ENCODE measurements around the gene TAGLN3.
A peak's percentile ranks its signal among the peaks of the same experiment; 100 is the strongest.

Gene TAGLN3

GRCh38 chr3:112012205-112012992, 13.7 kb downstream of the TAGLN3 start:
- in situ Hi-C loops (cut with HindIII; ENCODE audit: low pct_ligation_motif_present, low sequenced_read_pairs) = no loop called here
- TF ChIP-seq CTCF (IDR thresholded peaks at IDR 0.05; ENCODE audit: low read depth, low read length, missing control alignments) = no peak
- no peak overlapping the region for H3K27ac ChIP-seq
- DNase-seq = no peak
- no peaks in the 10 kb centered on the region for H3K27me3 ChIP-seq (replicated peaks)
- H3K4me3 ChIP-seq (ENCODE audit: low read depth, low read length) = no peak overlapping the region
- no peaks in the 10 kb centered on the region for H3K36me3 ChIP-seq (replicated peaks)

GRCh38 chr3:112013058-112013783, 14.5 kb downstream of the TAGLN3 start:
- Histone ChIP-seq H3K27me3 (replicated peaks) (no peaks in the 10 kb centered on the region), H3K4me3 (ENCODE audit: low read depth, low read length) (no peak overlapping the region), H3K36me3 (replicated peaks) (no peaks in the 10 kb centered on the region), H3K27ac (no peak overlapping the region)
- in situ Hi-C loops (cut with HindIII; ENCODE audit: low pct_ligation_motif_present, low sequenced_read_pairs) = no loop called here
- TF ChIP-seq CTCF (IDR thresholded peaks at IDR 0.05; ENCODE audit: low read depth, low read length, missing control alignments) = peak; percentile 86
- DNase-seq = peak; percentile 68

DNA sequence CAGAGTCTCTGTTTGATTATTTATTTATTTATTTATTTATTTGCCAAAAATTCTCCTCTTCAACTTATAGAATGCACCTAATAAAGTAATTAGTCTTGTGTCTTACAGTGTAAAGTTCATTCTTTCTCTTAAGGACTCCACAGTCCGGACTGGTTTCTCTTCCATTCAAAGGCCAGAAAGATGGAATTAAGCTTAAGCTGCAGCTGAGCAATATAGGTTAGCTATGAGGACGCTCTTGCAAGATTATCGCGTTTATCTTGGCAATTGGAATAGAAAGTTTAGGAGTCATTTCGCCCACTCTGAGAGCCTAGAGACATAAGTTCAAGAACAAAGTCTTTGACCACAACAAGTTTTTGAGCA, 15.0 kb downstream of the TAGLN3 start:
- in situ Hi-C loops (cut with HindIII; ENCODE audit: low pct_ligation_motif_present, low sequenced_read_pairs) = no loop called here
- TF ChIP-seq CTCF (IDR thresholded peaks at IDR 0.05; ENCODE audit: low read depth, low read length, missing control alignments) = no peak
- H3K4me3 ChIP-seq (ENCODE audit: low read depth, low read length) = no peak overlapping the region

GRCh38 chr3:112017091-112017490, 18.4 kb downstream of the TAGLN3 start:
- TF ChIP-seq CTCF (IDR thresholded peaks at IDR 0.05; ENCODE audit: low read depth, low read length, missing control alignments) = no peak
- DNase-seq = no peak
- H3K27ac ChIP-seq = no peak overlapping the region
- no peak overlapping the region for H3K4me3 ChIP-seq (ENCODE audit: low read depth, low read length)
- no peaks in the 10 kb centered on the region for H3K36me3 ChIP-seq (replicated peaks)
- H3K27me3 ChIP-seq (replicated peaks) = no peaks in the 10 kb centered on the region
- in situ Hi-C loops (cut with HindIII; ENCODE audit: low pct_ligation_motif_present, low sequenced_read_pairs) = no loop called here

More for the DNA sequence above, 15.0 kb downstream of the TAGLN3 start:
- Histone ChIP-seq H3K36me3 (replicated peaks) (no peaks in the 10 kb centered on the region), H3K27me3 (replicated peaks) (no peaks in the 10 kb centered on the region), H3K27ac (no peak overlapping the region)
- no peak for DNase-seq

DNA sequence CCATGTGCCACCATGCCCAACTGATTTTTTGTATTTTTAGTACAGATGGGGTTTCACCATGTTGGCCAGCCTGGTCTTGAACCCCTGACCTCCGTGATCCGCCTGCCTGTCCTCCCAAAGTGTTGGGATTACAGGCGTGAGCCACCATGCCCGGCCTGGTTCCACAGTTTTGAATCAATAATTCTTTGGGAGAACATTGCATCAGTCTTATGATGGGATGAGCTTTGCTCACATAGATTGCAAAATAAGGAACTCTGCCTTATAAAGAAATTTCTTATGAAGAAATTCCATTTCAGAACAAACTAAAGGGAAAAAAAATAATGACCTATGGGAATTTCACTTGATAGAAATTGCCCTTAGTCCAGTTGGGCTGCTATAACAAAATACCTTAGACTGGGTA, 20.0 kb downstream of the TAGLN3 start:
- H3K27me3 ChIP-seq (replicated peaks) = no peaks in the 10 kb centered on the region
- no peak for TF ChIP-seq CTCF (IDR thresholded peaks at IDR 0.05; ENCODE audit: low read depth, low read length, missing control alignments)
- in situ Hi-C loops (cut with HindIII; ENCODE audit: low pct_ligation_motif_present, low sequenced_read_pairs) = no loop called here
- H3K27ac ChIP-seq = no peak overlapping the region
- no peak overlapping the region for H3K4me3 ChIP-seq (ENCODE audit: low read depth, low read length)
- no peak for DNase-seq
- H3K36me3 ChIP-seq (replicated peaks) = no peaks in the 10 kb centered on the region

Measured in brain microvascular endothelial cell (primary cell).